Myocyte (in vitro differentiated cells): ENCODE results near the gene KCNQ1. TPM values are rescaled to one million over a fixed set of nuclear protein-coding genes. Genes with fewer than 3 reads are reported as not detected.

Experiments
- DNase-seq: peaks from one replicate; pipeline ENCODE4 v3.0.0-alpha.2; 2012; ENCODE audit warnings: low read depth
- total RNA-seq: library from RNA; depleted of rRNA; stranded (reverse); fragments of >200 nt; gene quantifications from 2 replicates; pipeline ENCODE4 v1.2.3, GENCODE V29; 2014

KCNQ1 gene
- total RNA-seq, 1 donor from 2014 or later, result 0.32 TPM

DNA sequence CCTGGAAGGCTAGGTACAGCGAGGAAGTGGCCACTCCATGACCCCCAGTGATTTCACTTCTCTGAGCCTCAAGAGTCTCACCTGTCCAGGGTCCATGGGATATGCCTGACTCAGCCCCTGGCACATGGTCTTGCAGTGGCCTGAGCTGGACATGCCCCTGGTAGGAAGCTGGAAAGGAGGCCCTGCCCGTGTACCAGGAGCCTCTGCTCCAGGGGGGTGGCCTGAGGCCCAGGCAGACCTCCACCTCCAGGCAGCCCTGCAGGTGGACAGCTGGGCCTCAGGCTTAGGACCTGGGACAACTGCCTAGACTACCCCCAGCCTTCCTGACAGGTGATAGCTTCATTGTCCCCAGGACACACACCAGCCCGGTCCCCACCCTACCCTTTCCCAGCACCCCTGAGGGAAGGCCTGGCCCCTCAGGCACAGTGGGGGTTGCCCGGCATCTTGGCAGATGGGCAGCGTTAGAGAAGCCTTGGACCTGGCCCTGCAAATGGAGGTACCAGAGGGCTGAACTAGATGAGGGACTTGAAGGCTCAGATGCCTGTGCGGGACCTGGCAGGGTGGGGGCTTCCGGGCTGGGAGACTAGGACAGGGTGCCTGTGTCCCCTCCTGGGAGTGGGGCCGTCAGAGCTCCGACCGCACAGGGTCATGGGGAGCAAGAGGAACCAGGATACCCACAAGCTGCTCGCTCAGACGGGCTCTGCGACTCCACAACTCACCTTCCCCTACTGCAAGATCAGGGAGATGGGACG is 387.1 kb downstream of the KCNQ1 start:
- DNase-seq, result no peak

DNA sequence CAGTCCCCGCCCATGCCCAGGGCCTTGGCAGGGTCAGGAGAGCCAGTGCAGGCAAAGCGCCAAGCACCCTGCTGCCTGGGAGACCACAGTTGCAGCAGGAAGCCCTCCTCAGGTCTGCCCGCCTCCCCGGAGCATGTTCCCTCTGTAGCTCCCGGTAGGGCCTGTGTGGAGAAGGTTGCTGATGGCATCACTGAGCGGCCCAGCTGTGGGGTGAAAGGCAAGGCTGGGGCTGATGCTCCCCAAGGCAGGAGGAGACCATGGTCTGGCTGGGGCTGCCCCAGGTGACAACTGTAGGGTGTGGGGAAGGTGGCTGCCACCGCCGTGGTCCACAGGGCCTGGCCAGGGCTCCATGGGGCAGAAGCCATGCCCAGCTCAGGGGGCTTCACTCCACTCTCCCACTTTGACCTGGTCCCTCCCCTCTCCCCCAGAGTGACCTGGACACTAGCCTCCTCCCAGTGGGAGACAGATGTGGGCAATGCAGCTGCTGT is 387.8 kb downstream of the KCNQ1 start:
- no peak for DNase-seq

DNA sequence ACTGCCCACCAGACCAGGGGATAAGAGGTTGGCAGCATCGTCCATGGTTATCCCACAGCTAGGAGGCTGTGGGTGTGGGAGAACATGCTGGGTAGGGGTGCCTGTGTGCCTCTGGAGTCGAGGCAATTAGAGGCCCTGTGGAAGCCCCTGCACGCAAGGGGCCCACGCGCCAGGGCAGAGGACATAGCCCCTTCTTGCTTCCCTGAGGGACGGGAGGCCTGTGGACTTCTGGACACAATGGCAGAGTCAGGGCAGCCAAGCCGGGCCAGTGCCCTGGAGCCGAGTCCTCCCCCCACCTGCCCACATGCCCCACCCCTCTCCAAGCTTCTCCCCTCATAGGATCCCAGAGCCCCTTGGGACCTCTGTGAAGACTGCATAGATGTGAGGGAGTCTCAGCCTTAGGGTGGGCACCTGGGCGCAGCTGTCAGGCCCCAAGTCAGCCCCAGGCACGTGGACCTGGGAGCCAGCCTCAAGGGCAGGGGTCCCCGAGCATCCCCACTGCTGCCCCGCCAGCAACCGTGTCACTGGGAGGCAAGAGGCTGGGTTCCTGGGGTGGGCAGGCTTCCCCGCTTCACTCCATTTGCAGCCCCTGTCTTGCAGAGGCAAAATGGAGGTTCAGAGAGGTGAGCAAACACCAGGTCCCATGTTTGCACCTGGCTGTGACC is 388.4 kb downstream of the KCNQ1 start:
- no peak for DNase-seq

GRCh38 chr11:2833716-2834502 is 389.1 kb downstream of the KCNQ1 start:
- DNase-seq, result no peak

DNA sequence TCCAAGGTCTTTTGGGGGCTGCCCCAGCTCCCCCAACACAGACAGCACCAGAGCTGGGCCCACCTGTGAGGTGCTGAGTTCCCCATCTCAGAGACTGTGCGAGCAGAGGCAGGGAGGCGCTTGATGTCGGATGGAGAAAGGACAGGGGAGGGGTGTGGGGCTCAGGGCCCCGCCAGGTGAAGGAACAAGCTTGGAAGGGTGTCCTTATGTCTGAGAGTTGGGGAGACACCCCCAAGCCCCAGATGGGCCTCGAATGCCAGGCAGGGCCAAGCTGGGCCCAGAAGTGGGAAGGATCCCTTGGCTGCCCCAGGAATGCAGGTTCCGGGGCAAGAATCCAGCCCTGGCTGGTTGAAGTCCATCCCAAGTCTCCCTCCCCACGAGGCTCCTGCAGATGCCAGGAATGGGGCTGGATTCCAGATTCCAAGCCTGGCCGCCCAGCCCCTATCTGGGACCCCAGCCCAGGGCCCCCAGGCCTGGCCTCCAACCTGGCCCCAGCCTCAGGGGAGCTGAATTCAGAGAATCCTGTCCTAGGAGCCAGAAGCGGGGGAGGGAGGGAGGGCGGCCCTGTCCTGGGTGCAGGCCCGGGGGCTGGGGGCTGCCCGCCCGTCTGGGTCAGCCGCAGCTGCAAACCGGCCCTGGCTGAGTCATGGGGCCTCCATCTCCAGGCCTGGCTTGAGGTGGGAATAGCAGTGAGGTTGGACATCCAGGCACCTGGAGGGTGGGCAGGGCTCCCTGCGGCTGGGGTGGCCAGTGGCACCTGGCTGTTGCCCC is 389.9 kb downstream of the KCNQ1 start:
- no peak for DNase-seq

GRCh38 chr11:2835296-2835695 is 390.5 kb downstream of the KCNQ1 start:
- no peak for DNase-seq

GRCh38 chr11:2835751-2836150 is 390.9 kb downstream of the KCNQ1 start:
- no peak for DNase-seq

- DNase-seq, result no peak
These were observed 391.7 kb downstream of the KCNQ1 start for GRCh38 chr11:2836315-2837095.

- DNase-seq, result peak; percentile 57
These were observed 392.3 kb downstream of the KCNQ1 start for GRCh38 chr11:2837096-2837601.

DNA sequence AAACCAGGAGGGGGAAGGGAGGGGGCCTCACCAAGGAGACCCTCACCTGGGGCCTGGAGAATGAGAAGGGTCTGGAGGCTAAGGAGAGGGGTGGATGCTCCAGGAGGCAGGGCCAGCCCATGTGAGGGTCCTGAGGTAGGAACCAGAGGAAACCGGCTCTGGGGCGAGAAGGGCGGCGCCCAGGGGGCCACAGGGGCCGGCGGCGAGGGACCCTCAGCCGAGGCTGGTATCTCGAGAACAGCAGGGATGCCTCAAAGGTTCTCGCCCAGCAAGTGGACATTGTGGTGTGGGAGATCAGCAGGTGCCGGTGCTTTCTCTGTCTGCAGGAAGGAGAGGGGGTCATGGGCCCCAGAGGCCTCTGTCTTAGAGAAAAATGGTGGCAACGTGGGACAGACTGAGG is 392.8 kb downstream of the KCNQ1 start:
- no peak for DNase-seq

DNA sequence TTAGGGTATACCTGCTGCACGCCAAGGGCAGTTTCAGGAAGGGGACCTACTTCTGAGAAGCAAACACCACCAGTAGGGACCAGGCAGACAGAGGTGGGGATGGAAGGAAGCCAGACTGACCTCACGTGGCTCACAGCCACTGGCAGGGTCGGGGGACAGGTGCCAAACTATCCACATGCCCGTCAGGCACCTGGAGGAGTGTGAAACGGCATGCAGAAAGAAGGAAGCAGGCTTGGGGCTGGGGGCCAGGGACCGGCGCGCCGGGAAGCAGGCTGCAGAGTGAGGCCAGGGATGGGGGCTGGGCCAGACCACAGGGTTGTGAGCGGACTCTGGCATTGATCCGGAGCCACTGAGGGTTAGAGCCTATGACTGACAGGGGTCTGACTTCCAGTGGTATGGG is 393.3 kb downstream of the KCNQ1 start:
- DNase-seq, result no peak

DNA sequence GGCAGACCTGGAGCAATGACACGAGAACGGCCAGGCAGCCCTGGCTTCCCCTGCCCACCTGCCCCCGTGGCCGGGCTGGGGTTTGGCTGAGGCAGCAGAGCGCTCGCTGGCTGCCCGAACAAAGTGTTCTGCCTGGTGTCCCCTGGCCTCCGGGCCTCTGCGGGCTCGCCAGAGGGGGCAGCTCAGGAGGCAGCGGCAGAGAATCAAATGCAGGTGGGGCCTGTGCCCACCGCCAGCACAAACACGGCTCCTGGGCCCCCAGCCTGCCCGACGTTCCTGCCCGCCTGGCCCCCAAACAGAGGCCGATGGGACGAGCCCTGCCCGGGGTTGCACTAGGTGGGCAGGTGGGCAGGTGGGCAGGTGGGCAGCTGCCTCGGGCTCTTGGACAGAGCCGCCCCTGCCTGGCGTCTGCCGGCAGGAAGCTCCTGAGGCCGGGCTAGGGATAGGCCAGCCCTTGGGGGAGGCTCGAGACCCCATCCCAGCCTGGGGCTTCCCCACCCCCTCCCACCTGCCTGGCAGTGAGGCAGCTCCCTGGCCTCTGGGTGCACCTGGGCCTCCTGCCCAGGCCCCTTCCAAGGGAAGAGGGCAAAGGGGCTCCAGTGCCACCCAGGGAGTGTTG is 394.0 kb downstream of the KCNQ1 start:
- DNase-seq, result no peak

GRCh38 chr11:2839395-2839943 is 394.7 kb downstream of the KCNQ1 start:
- DNase-seq, result no peak

DNA sequence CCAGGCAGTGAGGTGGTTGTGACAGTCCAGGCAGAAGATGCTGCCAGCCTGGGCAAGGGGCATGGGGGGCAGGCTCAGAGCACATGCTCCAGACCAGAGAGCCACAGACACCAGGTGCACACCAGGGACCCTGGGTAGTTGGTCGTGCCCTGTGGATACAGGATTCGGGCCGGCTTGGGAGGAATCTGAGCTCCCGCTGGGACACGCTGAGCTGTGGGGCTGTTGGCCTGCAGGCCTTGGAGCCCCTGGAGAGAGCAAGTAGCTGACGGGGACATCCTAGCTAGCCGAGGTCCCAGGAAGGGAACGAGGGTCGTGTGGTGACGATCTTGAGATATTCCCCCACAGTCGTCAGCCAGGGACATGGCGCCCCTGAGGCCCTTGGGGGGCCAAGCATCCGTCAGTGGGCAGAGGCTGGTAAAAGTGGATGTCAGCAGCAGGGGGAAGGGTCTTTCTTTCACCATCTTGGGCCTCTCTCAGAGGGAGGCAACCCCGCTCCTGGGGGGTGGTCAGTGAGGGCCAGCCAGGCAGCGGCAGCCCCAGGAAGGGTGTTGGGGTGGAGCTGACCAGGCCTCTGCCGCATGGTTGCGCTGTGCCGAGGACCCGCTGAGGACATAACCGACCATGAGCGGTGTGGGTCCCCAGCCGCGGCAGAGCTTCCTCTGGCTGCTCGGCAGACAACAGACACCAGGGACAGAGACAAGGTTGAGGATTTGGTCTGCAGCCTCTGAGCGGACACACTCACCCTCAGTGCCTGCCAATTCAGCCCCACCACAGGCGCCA is 396.8 kb downstream of the KCNQ1 start:
- DNase-seq, result no peak

DNA sequence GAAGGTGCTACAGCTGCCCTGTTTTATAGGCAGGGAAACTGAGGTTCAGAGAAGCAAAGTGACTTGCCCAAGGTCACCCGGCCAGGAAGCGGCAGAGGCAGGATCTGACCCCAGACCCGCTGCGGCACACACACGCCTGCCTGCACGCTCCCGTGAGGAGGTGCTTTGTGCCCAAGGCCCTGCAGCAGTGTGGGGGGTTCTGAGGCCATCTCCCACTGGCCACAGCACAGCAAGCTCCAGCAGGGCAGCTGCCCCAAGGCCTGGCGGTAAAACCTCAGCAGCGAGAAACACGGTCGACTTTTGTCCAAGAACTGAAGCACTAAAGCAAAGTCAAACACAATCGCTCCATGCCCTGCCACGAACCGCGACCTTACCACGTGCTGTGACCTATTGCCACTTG is 398.1 kb downstream of the KCNQ1 start:
- DNase-seq, result peak; percentile 19

- no peak for DNase-seq
These were observed 398.7 kb downstream of the KCNQ1 start for GRCh38 chr11:2843551-2843950.

GRCh38 chr11:2844116-2844842 is 399.5 kb downstream of the KCNQ1 start:
- DNase-seq, result no peak

GRCh38 chr11:2844996-2845395 is 400.2 kb downstream of the KCNQ1 start:
- DNase-seq, result no peak
